ENCODE measurements around the gene CELA1. TPM values are rescaled to one million over a fixed set of nuclear protein-coding genes. Genes with fewer than 3 reads are reported as not detected.

Gene CELA1
- total and polyA plus RNA-seq, 2 of the 13 experiments (the other 11 are each of a cell fraction or from before 2014, with no cell fraction given), result not detected

DNA sequence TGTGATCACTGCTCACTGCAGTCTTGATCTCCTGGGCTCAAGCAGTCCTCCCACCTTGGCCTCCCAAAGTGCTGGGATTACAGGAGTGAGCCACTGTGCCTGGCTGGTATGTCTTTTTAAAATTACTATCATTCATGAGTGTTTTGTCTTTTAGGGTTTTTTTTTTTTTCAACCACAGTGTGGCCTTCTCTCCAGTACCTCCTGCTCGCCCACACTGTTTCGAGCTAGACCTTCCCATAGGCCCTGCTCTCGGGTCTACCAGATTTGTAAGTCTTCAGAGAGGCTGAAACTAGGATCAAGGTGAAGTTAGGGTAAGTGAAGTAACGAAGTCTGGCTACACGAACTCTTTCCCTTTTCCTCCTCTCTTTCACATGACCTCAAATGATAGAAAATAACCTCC is 24.0 kb downstream of the CELA1 start (continued):
- TF ChIP-seq, protein P1, sequence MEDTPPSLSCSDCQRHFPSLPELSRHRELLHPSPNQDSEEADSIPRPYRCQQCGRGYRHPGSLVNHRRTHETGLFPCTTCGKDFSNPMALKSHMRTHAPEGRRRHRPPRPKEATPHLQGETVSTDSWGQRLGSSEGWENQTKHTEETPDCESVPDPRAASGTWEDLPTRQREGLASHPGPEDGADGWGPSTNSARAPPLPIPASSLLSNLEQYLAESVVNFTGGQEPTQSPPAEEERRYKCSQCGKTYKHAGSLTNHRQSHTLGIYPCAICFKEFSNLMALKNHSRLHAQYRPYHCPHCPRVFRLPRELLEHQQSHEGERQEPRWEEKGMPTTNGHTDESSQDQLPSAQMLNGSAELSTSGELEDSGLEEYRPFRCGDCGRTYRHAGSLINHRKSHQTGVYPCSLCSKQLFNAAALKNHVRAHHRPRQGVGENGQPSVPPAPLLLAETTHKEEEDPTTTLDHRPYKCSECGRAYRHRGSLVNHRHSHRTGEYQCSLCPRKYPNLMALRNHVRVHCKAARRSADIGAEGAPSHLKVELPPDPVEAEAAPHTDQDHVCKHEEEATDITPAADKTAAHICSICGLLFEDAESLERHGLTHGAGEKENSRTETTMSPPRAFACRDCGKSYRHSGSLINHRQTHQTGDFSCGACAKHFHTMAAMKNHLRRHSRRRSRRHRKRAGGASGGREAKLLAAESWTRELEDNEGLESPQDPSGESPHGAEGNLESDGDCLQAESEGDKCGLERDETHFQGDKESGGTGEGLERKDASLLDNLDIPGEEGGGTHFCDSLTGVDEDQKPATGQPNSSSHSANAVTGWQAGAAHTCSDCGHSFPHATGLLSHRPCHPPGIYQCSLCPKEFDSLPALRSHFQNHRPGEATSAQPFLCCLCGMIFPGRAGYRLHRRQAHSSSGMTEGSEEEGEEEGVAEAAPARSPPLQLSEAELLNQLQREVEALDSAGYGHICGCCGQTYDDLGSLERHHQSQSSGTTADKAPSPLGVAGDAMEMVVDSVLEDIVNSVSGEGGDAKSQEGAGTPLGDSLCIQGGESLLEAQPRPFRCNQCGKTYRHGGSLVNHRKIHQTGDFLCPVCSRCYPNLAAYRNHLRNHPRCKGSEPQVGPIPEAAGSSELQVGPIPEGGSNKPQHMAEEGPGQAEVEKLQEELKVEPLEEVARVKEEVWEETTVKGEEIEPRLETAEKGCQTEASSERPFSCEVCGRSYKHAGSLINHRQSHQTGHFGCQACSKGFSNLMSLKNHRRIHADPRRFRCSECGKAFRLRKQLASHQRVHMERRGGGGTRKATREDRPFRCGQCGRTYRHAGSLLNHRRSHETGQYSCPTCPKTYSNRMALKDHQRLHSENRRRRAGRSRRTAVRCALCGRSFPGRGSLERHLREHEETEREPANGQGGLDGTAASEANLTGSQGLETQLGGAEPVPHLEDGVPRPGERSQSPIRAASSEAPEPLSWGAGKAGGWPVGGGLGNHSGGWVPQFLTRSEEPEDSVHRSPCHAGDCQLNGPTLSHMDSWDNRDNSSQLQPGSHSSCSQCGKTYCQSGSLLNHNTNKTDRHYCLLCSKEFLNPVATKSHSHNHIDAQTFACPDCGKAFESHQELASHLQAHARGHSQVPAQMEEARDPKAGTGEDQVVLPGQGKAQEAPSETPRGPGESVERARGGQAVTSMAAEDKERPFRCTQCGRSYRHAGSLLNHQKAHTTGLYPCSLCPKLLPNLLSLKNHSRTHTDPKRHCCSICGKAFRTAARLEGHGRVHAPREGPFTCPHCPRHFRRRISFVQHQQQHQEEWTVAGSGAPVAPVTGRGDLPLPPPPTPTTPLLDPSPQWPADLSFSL (CRISPR knock-in tag; IDR thresholded peaks at IDR 0.05), result no peak
- TF ChIP-seq ZFYVE20 (CRISPR knock-in tag; IDR thresholded peaks at IDR 0.05; ENCODE audit: borderline replicate concordance, low read depth), result no peak
- no peak for TF ChIP-seq PITX1 (CRISPR knock-in tag; IDR thresholded peaks at IDR 0.05)
- no peak for TF ChIP-seq ZNF446 (CRISPR knock-in tag; IDR thresholded peaks at IDR 0.05)
- TF ChIP-seq NR3C1 (CRISPR knock-in tag; IDR thresholded peaks at IDR 0.05), result no peak
- TF ChIP-seq, protein P2, sequence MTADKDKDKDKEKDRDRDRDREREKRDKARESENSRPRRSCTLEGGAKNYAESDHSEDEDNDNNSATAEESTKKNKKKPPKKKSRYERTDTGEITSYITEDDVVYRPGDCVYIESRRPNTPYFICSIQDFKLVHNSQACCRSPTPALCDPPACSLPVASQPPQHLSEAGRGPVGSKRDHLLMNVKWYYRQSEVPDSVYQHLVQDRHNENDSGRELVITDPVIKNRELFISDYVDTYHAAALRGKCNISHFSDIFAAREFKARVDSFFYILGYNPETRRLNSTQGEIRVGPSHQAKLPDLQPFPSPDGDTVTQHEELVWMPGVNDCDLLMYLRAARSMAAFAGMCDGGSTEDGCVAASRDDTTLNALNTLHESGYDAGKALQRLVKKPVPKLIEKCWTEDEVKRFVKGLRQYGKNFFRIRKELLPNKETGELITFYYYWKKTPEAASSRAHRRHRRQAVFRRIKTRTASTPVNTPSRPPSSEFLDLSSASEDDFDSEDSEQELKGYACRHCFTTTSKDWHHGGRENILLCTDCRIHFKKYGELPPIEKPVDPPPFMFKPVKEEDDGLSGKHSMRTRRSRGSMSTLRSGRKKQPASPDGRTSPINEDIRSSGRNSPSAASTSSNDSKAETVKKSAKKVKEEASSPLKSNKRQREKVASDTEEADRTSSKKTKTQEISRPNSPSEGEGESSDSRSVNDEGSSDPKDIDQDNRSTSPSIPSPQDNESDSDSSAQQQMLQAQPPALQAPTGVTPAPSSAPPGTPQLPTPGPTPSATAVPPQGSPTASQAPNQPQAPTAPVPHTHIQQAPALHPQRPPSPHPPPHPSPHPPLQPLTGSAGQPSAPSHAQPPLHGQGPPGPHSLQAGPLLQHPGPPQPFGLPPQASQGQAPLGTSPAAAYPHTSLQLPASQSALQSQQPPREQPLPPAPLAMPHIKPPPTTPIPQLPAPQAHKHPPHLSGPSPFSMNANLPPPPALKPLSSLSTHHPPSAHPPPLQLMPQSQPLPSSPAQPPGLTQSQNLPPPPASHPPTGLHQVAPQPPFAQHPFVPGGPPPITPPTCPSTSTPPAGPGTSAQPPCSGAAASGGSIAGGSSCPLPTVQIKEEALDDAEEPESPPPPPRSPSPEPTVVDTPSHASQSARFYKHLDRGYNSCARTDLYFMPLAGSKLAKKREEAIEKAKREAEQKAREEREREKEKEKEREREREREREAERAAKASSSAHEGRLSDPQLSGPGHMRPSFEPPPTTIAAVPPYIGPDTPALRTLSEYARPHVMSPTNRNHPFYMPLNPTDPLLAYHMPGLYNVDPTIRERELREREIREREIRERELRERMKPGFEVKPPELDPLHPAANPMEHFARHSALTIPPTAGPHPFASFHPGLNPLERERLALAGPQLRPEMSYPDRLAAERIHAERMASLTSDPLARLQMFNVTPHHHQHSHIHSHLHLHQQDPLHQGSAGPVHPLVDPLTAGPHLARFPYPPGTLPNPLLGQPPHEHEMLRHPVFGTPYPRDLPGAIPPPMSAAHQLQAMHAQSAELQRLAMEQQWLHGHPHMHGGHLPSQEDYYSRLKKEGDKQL (CRISPR knock-in tag; IDR thresholded peaks at IDR 0.05; ENCODE audit: low read depth), result no peak
- TF ChIP-seq IKZF4 (CRISPR knock-in tag; IDR thresholded peaks at IDR 0.05; ENCODE audit: borderline replicate concordance, low read depth, not compliant biosample characterization), result no peak

All from HepG2 (cell line).